AG04449 (cell line): ENCODE measurements around the gene UBL7.

Source experiments
- CTCF ChIA-PET: fragments of 350-600 bp; formaldehyde crosslinking; extraction: SDS; loops from one replicate; lab custom pipeline; 2021; ENCODE audit warnings: antibody characterized with exemption; lab: Yijun Ruan, JAX
- POLR2A ChIA-PET: fragments of 400-600, 350-600 bp; formaldehyde crosslinking; extraction: SDS; loops from one replicate; lab custom pipeline; 2020; ENCODE audit warnings: antibody characterized with exemption, inconsistent platforms; lab: Yijun Ruan, JAX
- DNase-seq: peaks from one replicate; pipeline ENCODE4 v3.0.0-alpha.2; 2010; ENCODE audit warnings: low read depth, low spot score
- H3K4me3 ChIP-seq: 2 replicates; pipeline ENCODE4 v1.5.1; 2011; ENCODE audit warnings: low read depth, mild to moderate bottlenecking, control low read depth, low read length
- CTCF ChIP-seq: IDR thresholded peaks from one replicate; pipeline ENCODE4 v1.5.1; 2011; ENCODE audit warnings: mild to moderate bottlenecking, moderate library complexity, low read length, control low read depth, inconsistent platforms; ENCODE audit not compliant: insufficient read depth; ENCODE audit errors: missing control alignments

The UBL7 gene

GRCh38 chr15:74500401-74500800 lies 39.4 kb upstream of the UBL7 start:
- no peak for DNase-seq
- TF ChIP-seq CTCF, result no peak
- no peak overlapping the region for H3K4me3 ChIP-seq
- POLR2A ChIA-PET, result no interaction called here
- CTCF ChIA-PET, result interaction anchor here (1.3 to 2.2 kb wide), 3 partner anchors 9 to 128 kb away, joined by 4 to 9 read pairs (median 4); no protein-coding TSS in a partner anchor

DNA sequence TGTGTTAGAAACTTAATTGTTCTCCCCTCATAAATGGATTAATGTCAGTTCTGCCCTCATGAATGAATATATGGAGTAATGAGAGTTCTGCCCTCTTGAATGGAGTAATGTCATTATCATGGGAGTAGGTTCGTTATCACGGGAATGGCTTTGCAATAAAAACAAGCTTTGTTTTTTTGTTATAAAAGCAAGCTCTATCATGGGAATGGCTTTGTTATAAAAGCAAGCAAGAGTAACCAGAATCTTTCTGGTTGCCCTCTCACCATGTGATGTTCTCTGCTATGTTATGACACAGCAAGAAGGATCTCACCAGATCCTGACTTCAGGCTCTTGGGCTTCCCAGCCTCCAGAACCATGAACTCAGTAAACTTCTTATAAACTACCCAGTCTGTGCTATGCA lies 38.4 kb upstream of the UBL7 start:
- no peak for TF ChIP-seq CTCF
- DNase-seq, result no peak
- ChIA-PET CTCF (interaction anchor here (1.0 to 2.2 kb wide), 4 partner anchors 9 to 127 kb away, joined by 4 to 9 read pairs (median 4); no protein-coding TSS in a partner anchor), POLR2A (no interaction called here)
- no peak overlapping the region for H3K4me3 ChIP-seq

DNA sequence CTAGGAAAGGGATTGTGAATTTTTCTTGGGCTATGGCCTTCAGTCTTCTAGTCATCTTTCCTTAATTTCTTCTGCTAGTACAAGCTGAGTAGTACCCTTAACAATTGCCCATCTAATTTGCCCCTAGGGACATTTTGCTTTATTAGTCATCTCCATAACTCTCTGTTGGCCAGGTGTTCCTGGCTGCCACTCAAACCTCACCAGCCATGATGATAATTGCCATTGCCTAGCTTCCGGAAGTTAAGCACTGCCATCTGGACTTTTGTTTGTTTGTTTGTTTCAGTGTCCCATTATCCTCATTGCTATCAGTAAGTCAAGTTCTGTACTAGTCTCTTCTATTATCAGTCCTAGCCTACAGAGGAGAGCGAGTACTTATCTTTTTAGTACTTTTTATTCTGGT lies 36.6 kb upstream of the UBL7 start:
- POLR2A ChIA-PET, result no interaction called here
- CTCF ChIA-PET, result interaction anchor here (1.1 to 1.6 kb wide), 4 partner anchors 9 to 125 kb away, joined by 3 to 4 read pairs (median 3); no protein-coding TSS in a partner anchor
- TF ChIP-seq CTCF, result no peak
- H3K4me3 ChIP-seq, result no peak overlapping the region
- no peak for DNase-seq

- no peak for DNase-seq
- no peak for TF ChIP-seq CTCF
- no peak overlapping the region for H3K4me3 ChIP-seq
- CTCF ChIA-PET, result interaction anchor here (1.0 kb wide), 1 partner anchor 9 kb away, joined by 3 read pairs; no protein-coding TSS in a partner anchor
- POLR2A ChIA-PET, result no interaction called here
These were observed 35.7 kb upstream of the UBL7 start for GRCh38 chr15:74496648-74497047.

GRCh38 chr15:74490339-74490689 lies 29.4 kb upstream of the UBL7 start:
- H3K4me3 ChIP-seq, result no peak overlapping the region
- TF ChIP-seq CTCF, result no peak
- ChIA-PET POLR2A (no interaction called here), CTCF (interaction anchor here (1.0 to 10.2 kb wide), 5 partner anchors 8 to 115 kb away, joined by 3 to 161 read pairs (median 7); no protein-coding TSS in a partner anchor)
- no peak for DNase-seq

DNA sequence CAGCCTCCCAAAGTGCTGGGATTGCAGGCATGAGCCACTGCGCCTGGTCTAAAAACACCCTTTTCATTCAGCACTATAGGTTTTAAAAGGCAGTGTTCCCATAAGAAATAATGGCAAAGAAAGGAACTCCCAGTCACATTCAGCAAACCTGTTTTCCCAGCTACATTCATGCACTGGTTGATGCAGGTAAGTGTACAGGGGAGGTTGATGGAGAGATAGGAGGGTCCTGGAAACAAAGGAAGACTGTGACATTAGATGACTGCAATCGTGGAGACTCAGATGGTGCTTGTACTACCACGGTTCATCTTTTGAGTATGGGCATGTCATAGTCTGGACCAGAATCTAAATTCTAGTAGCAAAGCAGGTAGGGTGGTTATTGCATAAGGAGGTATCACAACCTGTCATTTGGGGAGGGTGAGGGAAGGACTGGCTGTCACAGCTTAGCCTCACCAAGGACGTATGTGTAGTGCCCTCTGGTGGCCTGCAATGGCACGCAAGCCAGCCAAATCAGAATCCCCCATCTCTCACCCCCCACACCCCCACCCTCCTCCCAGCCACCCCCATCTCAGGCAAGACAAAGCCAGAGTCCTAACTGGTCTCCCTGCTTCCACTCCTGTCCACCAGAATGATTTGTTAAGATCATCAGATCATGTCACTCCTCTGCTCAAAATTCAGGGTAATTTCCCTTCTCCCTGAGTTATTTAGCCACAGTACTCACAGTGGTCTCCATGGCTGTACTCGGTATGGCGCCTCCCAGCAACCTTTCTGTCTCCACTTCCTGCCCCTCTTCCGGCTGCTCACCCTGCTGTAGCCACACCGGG lies 28.8 kb upstream of the UBL7 start:
- TF ChIP-seq CTCF, result peak; percentile 82
- no peak overlapping the region for H3K4me3 ChIP-seq
- CTCF ChIA-PET, result interaction anchor here (0.5 to 10.2 kb wide), 17 partner anchors 8 to 127 kb away, joined by 3 to 161 read pairs (median 4); no protein-coding TSS in a partner anchor
- POLR2A ChIA-PET, result no interaction called here
- DNase-seq, result no peak
